GM12891 (cell line): ENCODE data around the gene HORMAD2.

Experiments
- POLR2A ChIP-seq: IDR thresholded peaks from 2 replicates; pipeline ENCODE4 v1.6.1; 2011; ENCODE audit warnings: low read depth, low read length, control low read depth
- POLR2AphosphoS5 ChIP-seq: IDR thresholded peaks from 2 replicates; pipeline ENCODE4 v1.6.1; 2011; ENCODE audit warnings: low read depth, low read length, control low read depth
- TAF1 ChIP-seq: IDR thresholded peaks from 2 replicates; pipeline ENCODE4 v1.6.1; 2011; ENCODE audit warnings: low read depth, low read length, control low read depth

DNA sequence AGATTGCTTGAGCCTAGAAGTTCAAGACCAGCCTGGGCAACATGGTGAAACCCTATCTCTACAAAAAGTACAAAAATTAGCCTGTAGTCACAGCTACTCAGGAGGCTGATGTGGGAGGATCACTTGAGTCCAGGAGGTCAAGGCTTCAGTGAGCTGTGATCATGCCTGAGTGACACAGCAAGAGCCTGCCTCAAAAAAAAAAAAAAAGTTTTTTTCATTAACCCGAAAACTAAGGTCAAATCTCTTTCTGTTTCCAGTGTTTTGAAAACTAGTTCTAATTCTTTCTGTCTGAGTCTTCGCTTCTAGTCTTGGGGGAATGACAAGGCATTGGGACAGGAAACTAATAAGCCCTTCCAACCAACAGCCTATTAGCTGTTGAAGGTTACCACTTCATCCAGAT is 108.6 kb downstream of the HORMAD2 start:
- TF ChIP-seq POLR2AphosphoS5 (no peak), POLR2A (no peak), TAF1 (no peak)
